DOHH2 (cell line): ENCODE data around the gene VASH1.

Experiments
- EZH2phosphoT487 ChIP-seq: fragments of 200-600 bp; sonication (generic); IDR thresholded peaks from 2 replicates; pipeline ENCODE4 v1.6.1; 2017; ENCODE audit warnings: borderline replicate concordance, mild to moderate bottlenecking, antibody characterized with exemption, low read length, moderate library complexity, mixed read lengths
- TF ChIP-seq, protein P1 (sequence below): fragments of 200-600 bp; sonication (generic); IDR thresholded peaks from one replicate; pipeline ENCODE4 v1.5.1; 2014; ENCODE audit warnings: antibody characterized with exemption, mild to moderate bottlenecking, low read depth, low read length; ENCODE audit not compliant: poor library complexity, severe bottlenecking

DNA sequence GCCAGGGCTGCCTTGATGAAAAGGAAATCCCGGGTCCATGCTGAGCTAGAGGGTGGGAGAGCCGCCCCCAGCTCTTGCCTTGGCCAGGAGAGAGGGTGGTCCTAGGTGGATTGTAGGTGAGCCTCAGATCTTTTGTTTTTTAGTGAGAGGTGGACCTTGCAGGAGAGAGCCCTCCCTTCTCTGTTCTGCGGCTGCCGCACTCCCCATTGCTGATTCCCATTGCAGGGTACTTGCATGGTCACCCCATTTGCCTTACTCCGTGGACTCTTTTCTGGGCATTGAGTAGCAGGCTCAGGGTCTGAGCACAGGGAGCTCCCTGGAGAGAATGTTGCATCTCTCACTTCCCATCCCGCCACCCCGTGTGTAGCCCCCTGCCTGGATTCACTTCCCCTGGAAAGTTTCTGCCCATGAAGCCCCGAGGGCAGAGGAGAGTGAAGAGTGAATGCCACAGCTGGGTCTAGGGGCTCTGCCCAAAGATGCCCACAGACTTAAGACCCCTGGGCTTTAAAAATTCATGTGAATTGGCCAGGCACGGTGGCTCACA lies 10.2 kb downstream of the VASH1 start:
- TF ChIP-seq, protein P1, sequence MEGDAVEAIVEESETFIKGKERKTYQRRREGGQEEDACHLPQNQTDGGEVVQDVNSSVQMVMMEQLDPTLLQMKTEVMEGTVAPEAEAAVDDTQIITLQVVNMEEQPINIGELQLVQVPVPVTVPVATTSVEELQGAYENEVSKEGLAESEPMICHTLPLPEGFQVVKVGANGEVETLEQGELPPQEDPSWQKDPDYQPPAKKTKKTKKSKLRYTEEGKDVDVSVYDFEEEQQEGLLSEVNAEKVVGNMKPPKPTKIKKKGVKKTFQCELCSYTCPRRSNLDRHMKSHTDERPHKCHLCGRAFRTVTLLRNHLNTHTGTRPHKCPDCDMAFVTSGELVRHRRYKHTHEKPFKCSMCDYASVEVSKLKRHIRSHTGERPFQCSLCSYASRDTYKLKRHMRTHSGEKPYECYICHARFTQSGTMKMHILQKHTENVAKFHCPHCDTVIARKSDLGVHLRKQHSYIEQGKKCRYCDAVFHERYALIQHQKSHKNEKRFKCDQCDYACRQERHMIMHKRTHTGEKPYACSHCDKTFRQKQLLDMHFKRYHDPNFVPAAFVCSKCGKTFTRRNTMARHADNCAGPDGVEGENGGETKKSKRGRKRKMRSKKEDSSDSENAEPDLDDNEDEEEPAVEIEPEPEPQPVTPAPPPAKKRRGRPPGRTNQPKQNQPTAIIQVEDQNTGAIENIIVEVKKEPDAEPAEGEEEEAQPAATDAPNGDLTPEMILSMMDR, result no peak
- no peak for TF ChIP-seq EZH2phosphoT487
